ENCODE data around the gene ANKRD33.

Gene ANKRD33

GRCh38 chr12:51920046-51920445 is 32.1 kb downstream of the ANKRD33 start:
- no peak for DNase-seq (ENCODE audit: low read depth)

- no peak for DNase-seq (ENCODE audit: low read depth)
Measured at GRCh38 chr12:51921017-51921725, 33.3 kb downstream of the ANKRD33 start.

GRCh38 chr12:51922146-51922545 is 34.2 kb downstream of the ANKRD33 start:
- DNase-seq (ENCODE audit: low read depth) = no peak

GRCh38 chr12:51922762-51923505 is 35.0 kb downstream of the ANKRD33 start:
- DNase-seq (ENCODE audit: low read depth) = peak; percentile 30

GRCh38 chr12:51923506-51924365 is 35.8 kb downstream of the ANKRD33 start:
- no peak for DNase-seq (ENCODE audit: low read depth)

- no peak for DNase-seq (ENCODE audit: low read depth)
Measured at GRCh38 chr12:51924551-51925319, 36.8 kb downstream of the ANKRD33 start.

- DNase-seq (ENCODE audit: low read depth) = no peak
Measured at GRCh38 chr12:51925346-51926063, 37.6 kb downstream of the ANKRD33 start.

- DNase-seq (ENCODE audit: low read depth) = no peak
Measured at GRCh38 chr12:51926064-51926632, 38.2 kb downstream of the ANKRD33 start.

GRCh38 chr12:51926718-51927117 is 38.8 kb downstream of the ANKRD33 start:
- no peak for DNase-seq (ENCODE audit: low read depth)

GRCh38 chr12:51932218-51933076 is 44.5 kb downstream of the ANKRD33 start:
- no peak for DNase-seq (ENCODE audit: low read depth)

GRCh38 chr12:51934080-51934479 is 46.2 kb downstream of the ANKRD33 start:
- DNase-seq (ENCODE audit: low read depth) = no peak

GRCh38 chr12:51937926-51938325 is 50.0 kb downstream of the ANKRD33 start:
- no peak for DNase-seq (ENCODE audit: low read depth)

- no peak for DNase-seq (ENCODE audit: low read depth)
Measured at GRCh38 chr12:51938726-51939125, 50.8 kb downstream of the ANKRD33 start.

- no peak for DNase-seq (ENCODE audit: low read depth)
Measured at GRCh38 chr12:51941011-51941581, 53.2 kb downstream of the ANKRD33 start.
